NCI-H460 (cell line): Measurements from ENCODE around the gene FIGLA. TPM values are rescaled to one million over a fixed set of nuclear protein-coding genes. Genes with fewer than 3 reads are reported as not detected.
A peak's percentile ranks its signal among the peaks of the same experiment; 100 is the strongest.
"Not testable (repeated sequence)": the region's sequence is repeated elsewhere in the genome, so short reads cannot be mapped to it uniquely, and the experiment has no call there.

Source experiments
- DNase-seq: peaks from one replicate; pipeline ENCODE4 v3.0.0-alpha.2; 2016; ENCODE audit warnings: low read depth; ENCODE audit errors: extremely low read depth
- total RNA-seq: library from RNA; depleted of rRNA; stranded (reverse); fragments of >200 nt; shearing (Covaris generic); gene quantifications from 2 replicates; pipeline ENCODE4 v1.2.3, GENCODE V29; 2014

Gene FIGLA
- total RNA-seq, 1 experiment from 2014 or later: not detected

- DNase-seq: no peak
Observed at GRCh38 chr2:70808983-70809958, 18.8 kb upstream of the FIGLA start.

DNA sequence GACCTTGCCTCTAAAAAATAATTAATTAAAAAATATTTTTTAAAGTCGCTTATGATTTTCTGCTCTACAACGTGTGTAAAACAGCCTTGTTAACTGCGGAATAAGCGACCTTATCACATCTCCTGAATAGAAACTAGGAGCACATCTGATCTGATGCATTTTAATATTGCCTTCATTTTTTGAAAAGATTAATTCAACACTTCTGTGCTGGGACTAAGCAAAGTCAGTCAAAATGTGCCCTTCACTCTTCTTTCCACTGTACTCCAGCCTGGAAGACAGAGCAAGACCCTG, 17.3 kb upstream of the FIGLA start:
- no peak for DNase-seq

- no peak for DNase-seq
Observed at GRCh38 chr2:70807102-70807827, 16.8 kb upstream of the FIGLA start.

- no peak for DNase-seq
Observed at GRCh38 chr2:70806620-70807019, 16.2 kb upstream of the FIGLA start.

- no peak for DNase-seq
Observed at GRCh38 chr2:70806013-70806412, 15.6 kb upstream of the FIGLA start.

GRCh38 chr2:70801607-70802263, 11.3 kb upstream of the FIGLA start:
- DNase-seq: no peak

GRCh38 chr2:70799706-70800105, 9.3 kb upstream of the FIGLA start:
- DNase-seq: no peak

- not testable (repeated sequence) for DNase-seq
Observed at GRCh38 chr2:70797996-70798395, 7.6 kb upstream of the FIGLA start.

GRCh38 chr2:70797506-70797905, 7.1 kb upstream of the FIGLA start:
- DNase-seq: no peak

DNA sequence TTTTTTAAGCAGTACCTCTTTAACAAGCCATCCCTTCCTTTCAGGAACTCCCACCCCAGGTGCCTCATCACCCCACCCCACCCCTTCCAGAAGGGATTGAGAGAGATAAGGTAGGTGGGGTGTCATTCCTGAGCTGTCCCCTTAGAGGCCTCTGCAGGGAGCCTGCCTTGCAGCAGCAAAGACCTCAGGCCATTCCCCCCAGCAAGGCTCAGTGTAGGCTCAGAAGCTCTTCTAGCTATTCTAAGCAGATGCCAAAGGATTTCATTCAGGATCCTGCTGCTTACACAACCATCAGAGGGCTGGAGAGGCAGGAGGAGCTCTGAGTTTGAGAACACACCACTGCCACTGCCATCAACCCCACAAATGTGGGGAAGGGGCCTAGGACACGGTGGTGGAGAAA, 5.8 kb upstream of the FIGLA start:
- no peak for DNase-seq

- no peak for DNase-seq
Observed at GRCh38 chr2:70795164-70795995, 4.9 kb upstream of the FIGLA start.

- DNase-seq: no peak
Observed at GRCh38 chr2:70793450-70793849, 3.0 kb upstream of the FIGLA start.

DNA sequence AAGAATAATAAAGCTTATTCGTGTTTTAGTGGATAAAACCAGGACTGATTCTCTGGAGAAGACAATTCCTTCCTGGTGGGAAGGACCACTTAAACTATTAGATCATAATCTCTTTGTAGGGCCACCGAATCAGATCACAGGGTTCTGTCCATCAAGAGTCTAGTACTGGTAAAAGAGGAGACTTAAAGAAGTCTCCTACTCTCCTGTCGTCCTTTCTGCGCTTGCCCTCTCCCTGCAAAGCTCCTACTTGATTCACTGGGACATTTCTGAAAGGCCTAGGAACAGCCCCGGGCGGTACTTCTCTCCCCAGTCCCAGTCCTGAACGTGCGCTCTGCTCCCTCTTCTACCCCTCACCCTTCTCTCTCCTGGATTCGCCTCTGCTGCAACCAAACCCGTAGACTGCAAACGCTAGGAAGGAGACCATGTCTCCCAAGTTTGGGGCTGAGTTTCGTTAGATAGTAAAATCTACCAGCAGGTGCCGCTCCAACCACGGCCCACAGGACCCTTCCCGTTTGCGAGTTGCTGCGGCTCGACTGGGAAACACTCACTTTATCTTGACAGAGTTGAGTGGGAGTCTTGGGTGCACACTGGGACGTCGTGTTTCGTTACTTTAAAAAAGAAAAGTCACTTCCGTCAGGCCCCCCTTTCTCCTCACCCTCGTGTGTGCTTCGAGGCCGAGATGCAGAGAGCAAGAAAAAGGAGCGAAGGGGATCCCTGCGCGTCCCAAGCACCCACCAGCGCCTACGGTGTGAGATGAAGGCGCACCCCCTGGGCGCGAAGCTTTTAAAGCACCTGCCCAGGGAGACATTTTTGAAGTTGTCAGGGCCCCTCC, 923 bp downstream of the FIGLA start:
- peak; percentile 60 for DNase-seq

DNA sequence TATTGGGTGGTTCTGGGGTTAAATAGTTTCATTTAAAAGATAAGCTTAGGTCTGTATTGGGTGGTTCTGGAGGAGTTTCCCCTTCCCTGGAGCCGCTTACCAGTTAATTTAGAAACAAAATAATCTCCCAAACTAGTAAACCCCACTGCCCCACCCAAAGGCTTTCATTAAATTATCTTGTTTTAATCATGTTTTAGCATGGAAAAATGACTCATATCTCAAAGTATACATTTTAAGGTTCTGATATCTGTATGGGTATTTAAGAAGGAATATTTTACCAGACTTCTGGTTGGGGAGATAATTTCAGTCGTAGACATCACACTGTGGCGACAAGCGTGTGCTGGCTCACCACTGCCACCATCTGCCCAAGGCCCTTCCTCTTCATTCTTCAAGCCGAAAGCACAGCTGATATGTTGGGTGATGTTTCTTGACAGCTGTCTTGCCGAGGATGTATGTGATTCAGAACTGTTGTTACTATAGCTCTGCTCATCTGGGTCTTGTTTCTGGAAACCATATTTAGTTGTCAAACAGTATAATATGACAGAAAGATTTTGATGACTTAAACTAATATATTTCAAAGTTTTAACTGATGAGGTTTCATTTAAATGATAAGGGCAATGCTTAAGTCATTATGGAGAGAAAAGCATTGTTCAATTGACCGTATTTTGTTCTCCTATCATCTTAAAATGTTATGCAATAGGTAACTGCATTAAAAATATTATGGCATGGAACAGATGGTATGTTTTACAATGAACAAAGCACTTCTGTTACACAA, 5.1 kb downstream of the FIGLA start:
- peak; percentile 69 for DNase-seq

GRCh38 chr2:70784320-70784719, 6.1 kb downstream of the FIGLA start:
- DNase-seq: no peak

- DNase-seq: no peak
Observed at GRCh38 chr2:70779911-70780545, 10.4 kb downstream of the FIGLA start.

GRCh38 chr2:70779491-70779890, 11.0 kb downstream of the FIGLA start:
- DNase-seq: no peak

GRCh38 chr2:70778676-70779075, 11.8 kb downstream of the FIGLA start:
- DNase-seq: no peak
